Activated CD8-positive, alpha-beta memory T cell treated with anti-CD3 and anti-CD28 coated beads, Interleukin-2, amount 50 U/mL, for 48 hours (primary cell): ENCODE data around the gene MRPS27.

Experiments
- DNase-seq: peaks from one replicate; pipeline ENCODE4 v3.0.0-alpha.2; 2020

The MRPS27 gene

DNA sequence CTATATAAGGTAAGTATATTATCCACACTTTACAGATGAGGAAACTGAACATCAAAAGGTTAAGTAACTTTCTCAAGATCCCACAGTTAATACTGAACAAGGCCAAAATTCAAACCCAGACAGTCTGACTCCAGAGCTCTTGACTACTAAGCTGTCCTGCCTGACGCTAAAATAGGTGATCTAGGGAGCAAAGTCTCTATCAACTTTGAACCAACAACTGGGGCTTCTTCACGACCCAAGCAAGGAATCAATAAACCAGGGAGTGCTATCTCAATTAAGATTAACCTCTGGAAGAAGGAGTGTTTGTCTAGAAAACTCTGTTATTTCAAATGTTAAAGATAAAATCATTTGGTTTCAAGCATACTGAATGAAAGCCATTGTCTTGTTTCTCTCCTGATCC is 64.4 kb downstream of the MRPS27 start:
- DNase-seq: no peak

DNA sequence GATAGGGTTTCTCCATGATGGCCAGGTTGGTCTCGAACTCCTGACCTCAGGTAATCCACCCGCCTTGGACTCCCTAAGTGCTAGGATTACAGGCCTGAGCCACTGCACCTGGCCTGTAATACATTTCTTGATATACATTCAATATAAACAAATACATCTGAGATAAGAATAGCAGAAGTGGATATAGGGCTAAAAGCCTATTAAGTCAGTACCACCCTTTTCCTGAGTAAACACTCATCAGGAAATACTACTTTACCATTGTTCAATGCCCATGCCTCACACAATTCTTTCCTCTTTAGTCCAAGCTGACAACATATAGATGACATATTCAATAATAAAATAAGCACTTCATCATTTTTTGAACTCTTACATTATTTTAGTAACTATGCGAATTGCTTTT is 64.8 kb downstream of the MRPS27 start:
- no peak for DNase-seq

DNA sequence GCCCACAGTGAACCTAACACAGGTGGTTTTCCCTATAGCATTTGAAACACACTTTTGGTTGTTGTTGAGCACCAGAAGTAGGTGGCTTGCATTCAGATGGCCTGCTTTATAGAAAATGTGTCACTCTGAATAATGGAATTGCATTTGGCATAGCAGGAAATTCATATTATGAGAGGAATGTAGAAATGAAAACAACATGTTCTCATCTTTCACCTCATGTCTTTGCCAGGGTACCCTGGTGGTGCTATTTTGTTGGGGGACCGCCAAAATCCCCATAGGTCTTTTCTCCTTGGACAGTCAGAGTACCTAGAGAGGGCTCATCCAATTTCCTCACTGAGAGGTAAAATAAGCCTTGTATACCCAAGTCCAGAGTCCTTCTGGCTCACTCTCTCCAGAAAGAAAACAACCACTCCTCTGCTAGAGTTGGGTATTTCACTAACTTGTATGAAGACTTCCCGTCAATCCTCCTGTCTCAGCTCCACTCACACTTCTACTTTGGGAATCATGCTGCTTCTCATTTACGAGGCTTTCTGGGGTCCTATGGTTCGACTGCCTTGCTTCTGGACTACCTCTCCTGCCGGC is 67.4 kb downstream of the MRPS27 start:
- DNase-seq: no peak

DNA sequence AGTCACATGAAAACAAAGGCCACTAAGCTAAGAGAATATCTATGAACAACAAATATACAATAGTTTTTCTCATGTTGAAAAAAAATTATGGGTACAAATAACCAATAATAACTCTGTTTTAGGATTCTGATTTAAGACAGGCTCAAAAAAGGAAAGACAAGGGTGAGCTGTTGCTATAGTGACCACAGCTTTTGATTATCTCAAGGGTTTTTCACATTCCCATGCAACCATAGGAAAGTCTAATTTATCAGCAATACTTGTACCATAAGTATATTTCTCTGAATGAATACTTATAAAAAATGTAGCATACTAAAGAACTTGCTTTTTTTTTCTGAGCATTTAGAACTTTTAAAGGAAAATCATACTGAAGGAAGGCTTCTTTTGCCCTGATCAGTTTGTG is 68.0 kb downstream of the MRPS27 start:
- DNase-seq: no peak

DNA sequence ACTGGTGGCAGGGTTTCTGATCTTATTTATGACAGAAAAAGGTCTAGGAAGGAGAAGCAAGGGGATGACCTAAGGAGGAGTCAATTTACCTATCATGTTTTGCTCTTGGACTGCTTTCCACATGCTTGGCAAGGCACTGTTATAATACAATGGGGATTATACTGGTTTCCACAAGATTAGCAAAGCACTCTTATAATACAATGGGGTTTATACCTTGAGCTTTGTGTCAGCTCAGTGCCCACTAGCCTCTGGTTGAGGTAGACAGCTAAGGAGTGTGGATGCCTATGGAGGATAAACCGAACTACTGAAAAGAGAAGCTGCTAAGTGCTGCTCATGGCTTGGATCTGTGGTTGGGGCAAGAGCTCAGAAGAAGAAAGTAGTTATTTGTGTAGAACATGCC is 68.7 kb downstream of the MRPS27 start:
- no peak for DNase-seq

DNA sequence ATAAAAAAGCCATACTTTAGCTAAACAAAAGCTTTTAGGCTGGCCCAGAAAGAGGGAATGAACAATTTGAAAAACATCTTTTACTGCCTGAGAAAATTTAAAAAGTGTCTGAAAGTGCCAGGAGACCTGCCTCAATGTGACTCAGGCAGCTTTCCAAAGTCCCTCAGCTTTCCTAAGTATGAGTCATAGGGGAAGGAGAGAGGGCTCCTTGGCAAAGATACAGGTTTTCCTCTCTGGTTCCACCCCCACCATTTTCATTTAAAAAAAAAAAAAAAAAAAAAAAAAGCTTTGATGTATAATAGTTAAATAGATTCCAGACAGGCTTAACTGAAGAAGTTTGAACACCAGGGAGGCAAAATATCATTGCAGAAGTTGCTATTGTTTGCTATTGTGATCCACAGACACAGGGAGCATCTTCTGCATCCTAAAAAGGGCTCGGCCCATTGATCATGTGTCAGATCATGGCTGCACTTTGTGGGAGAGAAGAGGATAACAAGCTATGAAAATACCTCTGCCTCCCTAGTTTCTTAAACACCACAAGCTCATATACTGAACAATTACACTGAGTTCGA is 71.5 kb downstream of the MRPS27 start:
- no peak for DNase-seq

DNA sequence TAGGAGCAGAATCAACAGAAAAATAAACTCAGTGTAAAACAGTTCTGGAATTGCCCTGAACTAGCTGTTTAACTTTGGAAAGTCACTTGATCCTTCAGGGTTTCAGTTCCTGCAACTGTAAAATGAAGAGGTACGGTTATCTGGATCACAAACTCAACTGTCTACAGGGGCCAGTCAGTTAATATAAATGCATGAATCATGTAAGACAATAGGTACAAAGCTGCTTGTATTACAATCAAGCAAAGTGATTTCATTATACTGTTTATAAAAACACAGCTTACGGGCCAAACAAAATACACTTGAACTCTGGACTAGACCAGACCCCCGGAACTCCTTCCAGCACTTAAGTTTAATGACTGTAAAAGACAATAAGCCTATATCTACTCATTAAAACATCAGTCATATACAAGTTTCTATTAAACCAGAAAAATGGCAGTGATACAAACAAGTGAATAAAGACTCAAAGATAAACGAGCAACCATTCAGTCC is 73.0 kb downstream of the MRPS27 start:
- DNase-seq: no peak

DNA sequence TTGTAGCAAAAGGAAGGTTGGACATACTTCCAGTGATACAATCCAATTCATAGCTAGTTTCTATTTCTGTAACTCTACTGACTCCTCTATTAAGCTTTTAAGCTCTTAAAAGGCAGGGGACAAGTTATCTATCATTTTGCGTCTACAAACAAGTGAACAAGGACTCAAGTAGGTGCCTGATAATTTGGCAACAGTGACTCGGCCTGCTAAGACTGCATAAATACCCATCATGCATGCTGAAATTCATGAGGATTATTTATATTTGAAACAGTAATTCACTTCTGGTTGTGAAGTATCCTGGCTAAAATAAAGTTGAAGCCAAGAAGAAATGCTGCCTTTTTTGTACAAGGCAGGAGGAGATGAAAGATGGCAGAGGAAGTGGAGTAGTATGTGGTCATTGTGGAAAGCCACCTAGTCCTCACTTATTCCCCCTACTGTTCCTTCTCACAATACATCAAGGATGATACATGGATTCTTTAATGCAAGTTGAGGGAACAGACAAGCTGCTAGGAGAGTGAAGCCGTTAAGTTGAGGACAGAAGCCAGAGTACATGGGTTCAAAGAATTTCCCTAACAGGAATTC is 74.0 kb downstream of the MRPS27 start:
- DNase-seq: no peak

DNA sequence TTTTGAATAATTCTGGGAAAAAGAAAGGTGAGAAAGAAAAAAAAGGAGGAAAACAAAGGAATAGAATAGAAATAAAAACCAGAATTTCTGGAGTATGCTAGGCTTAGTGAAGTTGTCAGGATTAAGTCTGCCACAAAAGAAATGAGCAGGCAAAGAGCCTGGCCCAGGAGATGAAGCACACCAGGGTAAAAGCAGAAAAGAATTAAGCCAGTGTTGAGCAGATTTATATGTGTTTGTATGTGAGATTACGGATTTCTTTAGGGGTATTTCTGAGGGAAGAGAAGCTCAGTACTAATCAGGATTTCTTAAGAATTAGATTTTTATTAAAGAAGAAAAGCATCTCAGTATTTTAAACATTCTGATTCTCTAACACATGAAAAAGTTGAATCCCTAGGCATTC is 74.5 kb downstream of the MRPS27 start:
- no peak for DNase-seq

DNA sequence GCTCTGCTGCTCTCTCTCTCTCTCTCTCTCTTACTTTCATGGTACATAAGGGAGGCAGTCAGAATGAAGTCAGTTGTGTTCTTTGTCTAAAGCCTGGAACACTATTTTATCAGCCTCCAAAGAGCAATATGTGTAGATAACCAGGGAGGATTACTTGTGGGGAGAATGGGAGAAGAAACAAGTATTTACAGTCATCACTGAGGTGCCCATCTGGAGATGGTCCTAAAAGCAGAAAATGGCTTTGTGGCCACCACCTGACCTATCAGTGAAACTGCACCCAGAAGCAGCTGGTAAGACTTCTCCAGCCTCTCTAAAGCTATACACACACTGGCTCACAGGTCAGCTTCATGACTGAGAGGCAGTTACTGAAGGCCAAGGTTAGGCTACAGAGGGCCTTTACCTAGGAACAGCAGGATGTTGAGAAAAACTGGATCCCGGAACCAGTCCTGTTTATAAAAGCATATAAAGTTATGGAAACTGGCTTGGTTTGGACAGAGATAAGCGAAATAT is 75.1 kb downstream of the MRPS27 start:
- no peak for DNase-seq

DNA sequence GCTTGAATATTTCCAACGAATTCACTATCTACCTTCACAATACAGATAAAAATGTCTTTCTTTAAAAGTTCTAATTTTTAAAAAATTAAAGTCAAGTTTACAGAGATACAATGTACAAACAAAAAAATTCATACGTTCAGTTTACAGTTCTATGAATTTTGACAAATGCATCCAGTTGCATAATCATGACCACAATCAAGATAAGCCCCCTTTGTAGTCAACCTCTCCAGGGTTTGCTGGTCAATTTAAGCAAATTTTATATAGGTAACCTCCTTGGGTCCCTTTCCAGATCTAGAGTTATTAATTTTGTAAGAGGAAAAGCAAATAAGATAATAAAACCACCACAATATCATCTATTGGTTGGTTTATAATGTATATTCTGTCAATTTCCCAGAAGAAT is 76.3 kb downstream of the MRPS27 start:
- DNase-seq: no peak

DNA sequence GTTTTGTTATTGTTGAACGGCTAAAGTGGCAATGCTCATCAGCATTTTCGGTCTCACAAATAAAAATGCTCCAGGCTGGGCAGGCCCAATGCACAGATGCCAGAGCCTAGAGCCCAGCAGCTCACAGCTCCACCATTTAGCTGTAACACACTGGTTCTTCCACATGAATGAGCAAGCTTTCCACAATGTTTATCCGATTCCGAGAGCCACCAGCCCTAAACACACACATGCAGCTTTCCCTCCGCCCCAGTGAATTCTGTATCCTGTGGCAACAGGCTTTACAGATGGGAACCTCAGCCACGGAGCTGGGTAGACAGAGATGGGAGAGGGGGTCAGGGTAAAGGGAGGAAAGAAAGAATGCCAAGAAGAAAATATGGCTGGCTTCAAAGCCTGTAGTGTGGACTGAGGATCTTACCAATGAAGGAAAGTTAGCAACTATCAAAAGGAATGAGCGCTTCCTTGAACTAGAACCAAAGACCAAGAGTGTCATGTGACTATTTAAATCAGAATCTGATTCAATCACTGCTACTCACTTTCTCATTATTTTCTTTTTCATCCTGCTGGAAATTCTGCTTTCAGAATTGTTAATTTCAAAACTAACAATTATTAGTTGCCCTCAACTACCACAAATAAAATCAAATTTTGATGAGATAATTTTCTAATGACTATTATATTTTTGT is 77.1 kb downstream of the MRPS27 start:
- no peak for DNase-seq

DNA sequence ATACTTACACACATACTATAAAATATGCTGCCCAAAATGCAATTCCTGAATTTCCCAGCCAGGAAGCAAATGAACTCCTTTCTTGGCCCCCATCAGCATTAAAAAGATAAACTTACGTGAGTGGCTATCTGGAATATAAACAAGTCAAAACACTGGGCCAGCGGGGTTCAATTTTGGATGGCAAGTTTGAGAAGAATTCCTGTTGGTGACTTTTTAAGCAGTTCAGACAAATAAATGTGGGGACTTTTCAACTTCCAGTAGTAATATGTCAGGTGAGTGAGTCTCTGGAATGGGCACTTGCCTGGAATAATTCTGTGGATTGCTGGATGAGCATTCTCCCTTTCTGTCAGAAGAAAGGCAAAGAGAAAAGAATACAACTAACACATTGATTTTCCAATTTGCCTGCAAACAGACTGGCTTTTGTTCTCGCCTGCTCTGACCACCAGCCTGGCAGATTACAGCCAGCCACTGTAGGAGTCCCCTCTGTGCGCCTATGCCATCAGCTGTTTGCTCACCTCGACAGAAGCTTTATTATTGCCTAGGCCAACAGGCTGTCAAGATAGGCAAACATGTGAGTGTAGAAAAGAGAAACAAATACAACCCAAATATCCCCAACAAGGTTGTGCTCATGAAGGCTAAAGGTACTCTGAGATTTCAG is 78.6 kb downstream of the MRPS27 start:
- no peak for DNase-seq

DNA sequence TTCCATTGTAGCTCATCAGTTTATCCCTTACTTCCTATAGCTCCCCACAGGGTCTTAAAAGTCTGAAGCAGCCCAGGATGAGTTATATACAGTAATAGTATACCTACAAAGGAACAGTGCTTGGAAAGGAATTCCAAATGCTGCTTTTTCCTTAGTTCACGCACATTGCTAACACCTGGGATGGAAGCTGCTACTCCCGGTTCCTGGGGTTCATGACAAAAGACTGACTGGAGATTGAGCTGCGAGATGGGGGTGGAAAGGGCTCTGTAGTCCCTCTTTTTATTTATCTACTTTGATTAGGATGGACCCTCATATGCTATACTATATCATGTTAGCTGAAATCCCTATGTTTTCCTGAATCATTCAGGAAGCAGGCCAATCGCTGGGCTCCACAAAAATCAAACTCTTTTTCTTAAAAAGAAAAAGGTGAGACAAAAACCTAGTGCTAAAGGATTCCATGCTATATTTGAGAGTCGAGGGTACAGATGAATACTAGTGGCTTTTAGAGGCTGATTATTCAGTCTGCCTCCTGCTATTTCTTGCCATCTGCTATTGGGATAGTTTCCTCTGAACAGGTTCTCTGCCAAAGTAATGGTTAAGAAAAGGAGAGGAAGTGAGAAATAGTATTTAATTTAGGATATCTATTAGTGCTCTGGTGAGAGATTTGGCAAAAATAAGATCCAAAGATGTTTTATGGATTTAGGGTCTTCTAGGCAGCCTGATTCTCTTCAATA is 81.2 kb downstream of the MRPS27 start:
- no peak for DNase-seq

DNA sequence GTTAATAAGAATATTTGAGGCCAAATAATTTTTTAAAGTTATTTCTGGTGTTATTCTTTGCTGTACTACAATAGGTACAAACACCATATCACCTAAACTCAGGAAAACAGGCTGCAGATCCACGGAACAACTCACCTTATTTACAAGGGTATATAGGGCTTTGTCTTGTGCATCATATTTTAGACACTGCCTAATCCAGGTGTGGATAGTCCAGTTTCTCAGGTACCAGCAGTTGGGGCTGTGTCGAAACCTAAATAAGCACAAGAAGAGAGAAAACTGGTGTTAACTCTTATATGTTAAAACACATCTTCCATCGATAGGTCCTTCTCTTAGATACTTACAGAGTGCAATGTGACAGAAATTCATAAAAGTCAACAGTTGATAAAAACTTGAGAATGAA is 82.2 kb downstream of the MRPS27 start:
- DNase-seq: no peak

DNA sequence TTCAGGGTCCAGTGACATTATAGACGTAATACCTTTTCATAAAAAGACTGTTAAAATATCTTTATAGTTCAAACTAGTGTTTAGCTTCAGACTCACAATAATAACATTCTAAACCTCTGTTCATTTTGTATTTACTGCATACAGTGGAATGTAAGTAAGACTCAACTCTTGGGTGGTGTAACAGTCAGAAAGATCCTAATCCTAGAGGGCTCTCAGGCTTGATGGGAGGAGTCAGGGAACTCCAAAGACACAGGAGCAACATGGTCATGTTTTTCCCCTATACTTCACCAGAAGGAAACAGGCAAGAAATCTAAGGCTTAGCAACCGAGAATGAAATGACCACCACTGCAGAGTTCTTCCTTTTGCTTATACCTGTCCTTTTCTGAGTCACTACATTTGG is 82.6 kb downstream of the MRPS27 start:
- DNase-seq: no peak

DNA sequence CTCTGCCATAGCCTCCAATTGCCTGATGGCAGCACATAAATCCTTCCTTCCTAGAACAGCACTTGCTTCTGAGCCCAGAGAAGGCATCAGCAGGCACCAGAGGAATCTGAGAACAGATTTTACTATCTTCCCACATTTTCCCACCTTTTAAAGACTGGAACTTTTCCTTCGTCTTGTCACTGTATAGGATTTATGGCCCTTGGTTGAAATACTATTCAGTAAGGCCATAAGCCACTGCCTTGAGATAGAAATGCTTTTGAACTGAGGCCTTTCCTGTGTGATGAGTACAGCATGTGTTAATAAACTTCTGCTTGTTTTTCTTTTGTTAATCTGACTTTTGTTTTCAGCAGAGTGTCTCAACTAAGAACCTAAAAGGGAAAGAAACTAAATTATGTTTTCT is 84.3 kb downstream of the MRPS27 start:
- no peak for DNase-seq

DNA sequence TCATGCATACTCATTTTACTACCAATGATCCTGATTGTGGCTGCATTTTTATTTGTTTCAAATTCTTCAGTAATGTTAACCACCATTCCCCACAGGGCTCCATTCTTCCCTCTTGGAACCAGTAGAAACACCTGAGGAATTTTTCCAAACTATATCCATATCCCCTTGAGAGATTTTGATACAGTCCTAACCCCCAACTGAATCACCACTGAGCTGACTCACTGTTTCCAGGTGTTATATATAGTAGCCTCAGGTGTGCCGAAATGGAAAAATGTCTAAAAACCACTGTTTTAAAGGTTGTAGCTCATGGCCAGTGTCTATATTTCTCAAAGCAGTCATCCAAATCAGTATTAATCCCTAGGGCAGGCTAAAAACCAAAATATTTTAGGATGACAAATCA is 85.2 kb downstream of the MRPS27 start:
- no peak for DNase-seq

DNA sequence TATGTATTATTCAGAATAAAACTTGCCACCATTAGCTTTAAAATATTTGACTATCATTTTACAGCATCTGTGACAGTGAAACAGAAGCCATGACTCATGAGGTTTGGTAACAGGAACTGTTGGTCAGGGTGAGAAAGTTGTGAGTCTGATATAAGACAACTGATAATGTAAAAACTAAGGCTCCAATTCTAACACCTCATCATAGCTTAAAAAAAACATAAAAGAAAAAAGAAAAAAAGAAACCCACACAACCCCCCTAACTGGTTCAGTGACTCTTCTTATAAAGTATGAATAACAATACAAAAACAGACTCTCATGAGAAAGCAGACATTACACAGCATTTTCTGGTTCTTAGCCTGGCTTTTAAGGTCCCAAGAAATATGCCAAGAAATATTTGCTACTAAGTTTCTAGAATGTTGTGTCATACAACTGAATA is 85.8 kb downstream of the MRPS27 start:
- DNase-seq: no peak

DNA sequence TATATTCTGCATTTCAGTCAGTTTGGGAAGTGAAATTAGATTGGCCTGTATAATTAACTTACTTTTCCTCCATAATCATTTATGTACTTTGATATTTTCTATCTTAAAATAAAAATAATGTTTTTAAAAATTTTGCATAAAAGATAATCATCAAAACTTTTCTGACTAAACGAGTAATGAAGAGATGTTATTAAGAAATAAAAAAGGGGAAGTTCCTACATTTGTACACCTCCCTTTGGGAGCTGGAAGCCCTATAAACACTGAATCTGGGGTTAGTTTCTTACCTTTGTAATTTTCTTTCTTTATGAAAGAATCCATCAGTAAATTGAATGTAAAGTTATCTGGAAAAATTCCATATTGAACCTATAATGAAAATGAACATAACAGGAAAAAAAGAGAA is 86.2 kb downstream of the MRPS27 start:
- DNase-seq: no peak

DNA sequence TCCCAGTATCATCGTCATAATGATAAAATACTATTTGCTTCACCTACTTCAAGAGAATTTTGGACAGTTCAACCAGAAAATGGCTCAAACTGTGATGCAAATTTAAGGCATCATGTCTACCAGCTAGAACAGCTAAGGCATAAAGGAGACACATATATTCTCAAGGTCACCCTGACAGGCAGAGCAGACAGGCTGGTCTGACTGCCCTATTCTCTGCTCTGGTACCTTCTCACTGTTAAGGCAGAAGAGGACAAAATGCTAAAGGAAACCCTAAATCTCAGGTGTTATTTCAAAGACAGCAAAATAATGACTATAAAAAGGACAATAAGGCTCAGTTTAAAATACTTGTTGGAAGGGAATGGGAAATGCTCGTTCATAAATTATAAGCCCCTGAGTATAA is 87.2 kb downstream of the MRPS27 start:
- DNase-seq: no peak

DNA sequence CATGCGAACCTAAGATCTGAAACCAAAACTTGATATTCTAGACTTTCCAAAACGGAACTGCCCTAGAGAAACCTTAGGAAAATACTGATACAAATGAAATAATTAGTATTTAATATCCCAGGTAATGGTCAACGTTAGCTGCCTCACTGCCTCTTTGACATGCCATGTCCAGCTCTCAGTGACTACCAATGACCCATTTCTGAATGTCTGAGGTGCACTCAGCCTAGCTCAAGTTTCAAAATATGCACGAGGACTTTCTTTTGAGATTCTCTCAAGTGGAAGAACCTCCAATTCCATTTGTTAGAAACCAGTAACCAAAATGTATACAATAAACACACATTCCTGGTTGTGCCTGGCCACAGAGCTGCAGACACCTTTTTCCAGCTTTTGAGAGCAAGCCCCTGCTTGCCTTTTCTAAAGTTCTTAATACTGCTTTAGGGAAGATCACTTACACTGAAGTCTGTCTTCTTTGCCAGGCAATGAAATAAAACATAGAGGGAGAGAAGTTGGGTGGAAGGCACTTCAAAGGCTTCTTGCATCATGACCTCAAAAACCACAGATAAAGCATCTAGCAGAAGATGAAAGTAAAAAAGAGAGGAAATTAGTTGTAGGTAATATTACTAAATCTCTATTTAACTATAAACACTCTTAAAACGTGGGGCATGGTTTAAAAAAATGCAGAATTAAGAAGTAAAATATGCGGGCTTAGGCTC is 87.9 kb downstream of the MRPS27 start:
- DNase-seq: no peak
